ENCODE measurements around the gene ZBTB4.
"Not testable (repeated sequence)": the region's sequence is repeated elsewhere in the genome, so short reads cannot be mapped to it uniquely, and the experiment has no call there.

DNA sequence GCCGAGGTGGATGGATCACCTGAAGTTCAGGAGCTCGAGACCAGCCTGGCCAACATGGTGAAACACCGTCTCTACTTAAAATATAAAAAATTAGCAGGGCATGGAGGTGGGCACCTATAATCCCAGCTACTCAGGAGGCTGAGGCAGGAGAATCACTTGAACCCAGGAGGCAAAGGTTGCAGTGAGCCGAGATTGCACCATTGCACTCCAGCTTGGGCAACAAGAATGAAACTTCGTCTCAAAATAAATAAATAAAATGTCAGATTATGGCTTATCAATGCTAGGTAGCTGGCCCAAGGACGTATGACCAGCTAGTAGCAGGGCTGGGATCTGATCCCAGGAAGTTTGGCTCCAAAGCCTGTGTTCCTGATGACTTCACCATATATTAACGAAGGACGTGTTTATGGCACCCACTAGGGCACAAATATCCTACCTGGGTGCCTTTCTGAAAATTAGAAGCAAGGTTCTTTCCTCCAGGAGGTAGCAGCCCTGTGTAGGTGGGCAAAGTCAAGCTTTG lies 8.9 kb downstream of the ZBTB4 start:
- TF ChIP-seq, protein P1, sequence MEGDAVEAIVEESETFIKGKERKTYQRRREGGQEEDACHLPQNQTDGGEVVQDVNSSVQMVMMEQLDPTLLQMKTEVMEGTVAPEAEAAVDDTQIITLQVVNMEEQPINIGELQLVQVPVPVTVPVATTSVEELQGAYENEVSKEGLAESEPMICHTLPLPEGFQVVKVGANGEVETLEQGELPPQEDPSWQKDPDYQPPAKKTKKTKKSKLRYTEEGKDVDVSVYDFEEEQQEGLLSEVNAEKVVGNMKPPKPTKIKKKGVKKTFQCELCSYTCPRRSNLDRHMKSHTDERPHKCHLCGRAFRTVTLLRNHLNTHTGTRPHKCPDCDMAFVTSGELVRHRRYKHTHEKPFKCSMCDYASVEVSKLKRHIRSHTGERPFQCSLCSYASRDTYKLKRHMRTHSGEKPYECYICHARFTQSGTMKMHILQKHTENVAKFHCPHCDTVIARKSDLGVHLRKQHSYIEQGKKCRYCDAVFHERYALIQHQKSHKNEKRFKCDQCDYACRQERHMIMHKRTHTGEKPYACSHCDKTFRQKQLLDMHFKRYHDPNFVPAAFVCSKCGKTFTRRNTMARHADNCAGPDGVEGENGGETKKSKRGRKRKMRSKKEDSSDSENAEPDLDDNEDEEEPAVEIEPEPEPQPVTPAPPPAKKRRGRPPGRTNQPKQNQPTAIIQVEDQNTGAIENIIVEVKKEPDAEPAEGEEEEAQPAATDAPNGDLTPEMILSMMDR (IDR thresholded peaks at IDR 0.05; ENCODE audit: low read length) = not testable (repeated sequence)
- TF ChIP-seq EZH2 (IDR thresholded peaks at IDR 0.05; ENCODE audit: borderline replicate concordance, low read length) = not testable (repeated sequence)
